Spleen (tissue), 7 donors: Measurements from ENCODE around the gene DHX35.

Experiments
- POLR2A ChIP-seq, 3 donors: fragments of 450-650 bp; IDR thresholded peaks; one replicate each; pipeline ENCODE4 v1.5.1; 2017; ENCODE audit warnings: antibody characterized with exemption in 3 of 3, mild to moderate bottlenecking in 1 of 3
- TF ChIP-seq, protein P1 (sequence below), 11 experiments: fragments of 200-600 bp in 7 of 11; fragments of 450-650 bp in 4 of 11; sonication (generic) in 4 of 11; IDR thresholded peaks in 8 of 11; conservative IDR thresholded peaks in 3 of 11; 1 replicate in 7 of 11; 2 replicates in 4 of 11; pipeline versions ENCODE4 v1.4.0 to v1.8.0; 2016 to 2021; ENCODE audit warnings: antibody characterized with exemption in 11 of 11, inconsistent platforms in 4 of 11, mild to moderate bottlenecking in 1 of 11
- donor health status: DM: no; HTN: no; CAD: no; lungs with moderate emphysema.
- donor health status: DM: no; HTN: no; CAD: no.
- donor health status: DM: no; HTN: no; CAD: no.

DNA sequence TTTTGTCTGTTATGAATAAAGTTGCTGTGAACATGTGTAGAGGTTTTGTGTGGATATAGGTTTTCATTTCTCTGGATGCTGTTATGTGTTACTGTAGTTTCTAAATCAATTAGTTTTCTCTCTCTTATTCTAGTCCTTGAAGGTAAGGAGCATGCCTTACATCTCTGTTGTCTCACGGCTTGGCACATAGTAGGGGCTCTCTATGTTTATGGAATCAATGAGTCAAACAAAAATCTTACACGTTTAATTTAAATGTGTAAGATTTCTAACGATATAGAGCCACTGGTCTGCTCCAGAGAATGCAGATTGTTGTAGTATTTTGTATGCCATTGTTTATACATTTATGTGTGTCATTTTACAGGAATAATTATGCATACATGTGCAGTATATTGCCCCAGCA is 15.3 kb upstream of the DHX35 start:
- TF ChIP-seq, protein P1, sequence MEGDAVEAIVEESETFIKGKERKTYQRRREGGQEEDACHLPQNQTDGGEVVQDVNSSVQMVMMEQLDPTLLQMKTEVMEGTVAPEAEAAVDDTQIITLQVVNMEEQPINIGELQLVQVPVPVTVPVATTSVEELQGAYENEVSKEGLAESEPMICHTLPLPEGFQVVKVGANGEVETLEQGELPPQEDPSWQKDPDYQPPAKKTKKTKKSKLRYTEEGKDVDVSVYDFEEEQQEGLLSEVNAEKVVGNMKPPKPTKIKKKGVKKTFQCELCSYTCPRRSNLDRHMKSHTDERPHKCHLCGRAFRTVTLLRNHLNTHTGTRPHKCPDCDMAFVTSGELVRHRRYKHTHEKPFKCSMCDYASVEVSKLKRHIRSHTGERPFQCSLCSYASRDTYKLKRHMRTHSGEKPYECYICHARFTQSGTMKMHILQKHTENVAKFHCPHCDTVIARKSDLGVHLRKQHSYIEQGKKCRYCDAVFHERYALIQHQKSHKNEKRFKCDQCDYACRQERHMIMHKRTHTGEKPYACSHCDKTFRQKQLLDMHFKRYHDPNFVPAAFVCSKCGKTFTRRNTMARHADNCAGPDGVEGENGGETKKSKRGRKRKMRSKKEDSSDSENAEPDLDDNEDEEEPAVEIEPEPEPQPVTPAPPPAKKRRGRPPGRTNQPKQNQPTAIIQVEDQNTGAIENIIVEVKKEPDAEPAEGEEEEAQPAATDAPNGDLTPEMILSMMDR (IDR thresholded peaks at IDR 0.05 in 8 of 11, conservative IDR thresholded peaks at IDR 0.05 in 3 of 11), result no peak
- TF ChIP-seq POLR2A (IDR thresholded peaks at IDR 0.05), result no peak
